ENCODE results near the gene AUTS2.

DNA sequence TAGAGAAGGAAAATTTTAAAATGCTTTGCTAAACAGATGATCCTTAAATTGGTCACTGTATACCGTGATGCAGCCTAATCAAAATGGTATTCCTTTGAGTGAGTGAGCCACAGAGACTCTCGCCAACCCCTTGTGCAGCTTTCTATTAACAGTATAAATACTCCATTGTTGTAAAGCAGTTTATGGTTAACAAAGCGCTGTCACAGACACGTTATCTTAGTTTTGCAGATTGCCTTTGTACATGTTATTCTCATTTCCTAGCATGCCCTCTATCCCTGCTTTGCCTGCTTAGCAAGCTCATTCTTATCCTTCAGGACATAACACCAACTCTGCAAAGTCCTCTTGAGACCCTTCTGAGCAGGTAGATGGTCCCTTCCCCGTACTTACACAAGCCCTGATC, 694.4 kb downstream of the AUTS2 start:
- no peak for TF ChIP-seq POLR2AphosphoS5 (IDR thresholded peaks at IDR 0.05)
- TF ChIP-seq, protein P1, sequence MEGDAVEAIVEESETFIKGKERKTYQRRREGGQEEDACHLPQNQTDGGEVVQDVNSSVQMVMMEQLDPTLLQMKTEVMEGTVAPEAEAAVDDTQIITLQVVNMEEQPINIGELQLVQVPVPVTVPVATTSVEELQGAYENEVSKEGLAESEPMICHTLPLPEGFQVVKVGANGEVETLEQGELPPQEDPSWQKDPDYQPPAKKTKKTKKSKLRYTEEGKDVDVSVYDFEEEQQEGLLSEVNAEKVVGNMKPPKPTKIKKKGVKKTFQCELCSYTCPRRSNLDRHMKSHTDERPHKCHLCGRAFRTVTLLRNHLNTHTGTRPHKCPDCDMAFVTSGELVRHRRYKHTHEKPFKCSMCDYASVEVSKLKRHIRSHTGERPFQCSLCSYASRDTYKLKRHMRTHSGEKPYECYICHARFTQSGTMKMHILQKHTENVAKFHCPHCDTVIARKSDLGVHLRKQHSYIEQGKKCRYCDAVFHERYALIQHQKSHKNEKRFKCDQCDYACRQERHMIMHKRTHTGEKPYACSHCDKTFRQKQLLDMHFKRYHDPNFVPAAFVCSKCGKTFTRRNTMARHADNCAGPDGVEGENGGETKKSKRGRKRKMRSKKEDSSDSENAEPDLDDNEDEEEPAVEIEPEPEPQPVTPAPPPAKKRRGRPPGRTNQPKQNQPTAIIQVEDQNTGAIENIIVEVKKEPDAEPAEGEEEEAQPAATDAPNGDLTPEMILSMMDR (IDR thresholded peaks at IDR 0.05 in 8 of 11, conservative IDR thresholded peaks at IDR 0.05 in 3 of 11) = no peak
- no peak for TF ChIP-seq POLR2A (IDR thresholded peaks at IDR 0.05)

All from spleen (tissue), 7 donors.